Measurements from ENCODE around the gene PCTP. TPM values are rescaled to one million over a fixed set of nuclear protein-coding genes. Genes with fewer than 3 reads are reported as not detected.

Gene PCTP
- total RNA-seq, 1 donor from 2014 or later = 78.1 TPM

DNA sequence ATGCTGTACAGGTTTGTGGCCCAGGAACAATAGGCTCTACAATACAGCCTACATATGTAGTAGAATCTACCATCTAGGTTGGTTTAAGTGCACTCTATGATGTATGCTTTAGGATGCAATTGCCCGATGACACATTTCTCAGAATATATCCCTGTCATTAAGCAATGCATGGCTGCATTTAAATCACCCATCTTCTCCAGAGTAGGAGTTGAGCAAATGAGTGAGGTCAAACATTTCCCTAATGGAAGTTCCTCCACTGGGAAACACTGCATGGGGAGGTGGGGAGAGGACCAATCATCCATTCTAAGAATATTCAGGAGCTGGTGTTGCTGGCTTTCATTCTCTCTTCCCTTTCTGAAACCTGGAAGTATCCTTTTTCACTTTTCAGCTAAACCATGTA, 2.0 kb upstream of the PCTP start:
- Mint-ChIP-seq H3K4me3 (ENCODE audit: unreplicated experiment) (no peak overlapping the region), H3K36me3 (ENCODE audit: low read depth, unreplicated experiment) (peaks cover 7% of the 10 kb centered on the region), H3K27ac (ENCODE audit: unreplicated experiment) (no peak overlapping the region), H3K27me3 (ENCODE audit: unreplicated experiment) (peaks cover 2% of the 10 kb centered on the region), H3K9me3 (ENCODE audit: unreplicated experiment) (no peaks in the 10 kb centered on the region), H3K4me1 (ENCODE audit: unreplicated experiment) (peaks cover 20% of the 10 kb centered on the region)
- no peak for TF ChIP-seq CTCF (IDR thresholded peaks at IDR 0.05; ENCODE audit: unreplicated experiment)
- no peak for DNase-seq (ENCODE audit: low spot score)

- H3K27me3 Mint-ChIP-seq (ENCODE audit: unreplicated experiment) = peaks cover 2% of the 10 kb centered on the region
- H3K9me3 Mint-ChIP-seq (ENCODE audit: unreplicated experiment) = no peaks in the 10 kb centered on the region
- H3K4me3 Mint-ChIP-seq (ENCODE audit: unreplicated experiment) = peak overlapping the region; percentile 76
- no peak for DNase-seq (ENCODE audit: low spot score)
- H3K4me1 Mint-ChIP-seq (ENCODE audit: unreplicated experiment) = peaks cover 21% of the 10 kb centered on the region
- no peak overlapping the region for H3K27ac Mint-ChIP-seq (ENCODE audit: unreplicated experiment)
- no peak for TF ChIP-seq CTCF (IDR thresholded peaks at IDR 0.05; ENCODE audit: unreplicated experiment)
- H3K36me3 Mint-ChIP-seq (ENCODE audit: low read depth, unreplicated experiment) = peaks cover 10% of the 10 kb centered on the region
These were observed 866 bp upstream of the PCTP start for GRCh38 chr17:55749985-55750384.

- H3K4me1 Mint-ChIP-seq (ENCODE audit: unreplicated experiment) = peaks cover 21% of the 10 kb centered on the region
- peak overlapping the region; percentile 78 for H3K27ac Mint-ChIP-seq (ENCODE audit: unreplicated experiment)
- peaks cover 10% of the 10 kb centered on the region for H3K36me3 Mint-ChIP-seq (ENCODE audit: low read depth, unreplicated experiment)
- DNase-seq (ENCODE audit: low spot score) = no peak
- peak overlapping the region; percentile 92 for H3K4me3 Mint-ChIP-seq (ENCODE audit: unreplicated experiment)
- no peak for TF ChIP-seq CTCF (IDR thresholded peaks at IDR 0.05; ENCODE audit: unreplicated experiment)
- H3K27me3 Mint-ChIP-seq (ENCODE audit: unreplicated experiment) = peaks cover 2% of the 10 kb centered on the region
- H3K9me3 Mint-ChIP-seq (ENCODE audit: unreplicated experiment) = no peaks in the 10 kb centered on the region
These were observed 934 bp downstream of the PCTP start for GRCh38 chr17:55751720-55752250.

GRCh38 chr17:55756689-55757088, 5.8 kb downstream of the PCTP start:
- Mint-ChIP-seq H3K9me3 (ENCODE audit: unreplicated experiment) (no peaks in the 10 kb centered on the region), H3K36me3 (ENCODE audit: low read depth, unreplicated experiment) (peaks cover 8% of the 10 kb centered on the region), H3K4me3 (ENCODE audit: unreplicated experiment) (no peak overlapping the region), H3K27me3 (ENCODE audit: unreplicated experiment) (no peaks in the 10 kb centered on the region), H3K4me1 (ENCODE audit: unreplicated experiment) (peaks cover 25% of the 10 kb centered on the region), H3K27ac (ENCODE audit: unreplicated experiment) (no peak overlapping the region)
- DNase-seq (ENCODE audit: low spot score) = no peak
- no peak for TF ChIP-seq CTCF (IDR thresholded peaks at IDR 0.05; ENCODE audit: unreplicated experiment)

GRCh38 chr17:55757659-55758058, 6.8 kb downstream of the PCTP start:
- H3K4me3 Mint-ChIP-seq (ENCODE audit: unreplicated experiment) = no peak overlapping the region
- no peak for DNase-seq (ENCODE audit: low spot score)
- H3K9me3 Mint-ChIP-seq (ENCODE audit: unreplicated experiment) = no peaks in the 10 kb centered on the region
- no peak for TF ChIP-seq CTCF (IDR thresholded peaks at IDR 0.05; ENCODE audit: unreplicated experiment)
- peaks cover 2% of the 10 kb centered on the region for H3K27me3 Mint-ChIP-seq (ENCODE audit: unreplicated experiment)
- H3K4me1 Mint-ChIP-seq (ENCODE audit: unreplicated experiment) = peaks cover 27% of the 10 kb centered on the region
- H3K27ac Mint-ChIP-seq (ENCODE audit: unreplicated experiment) = no peak overlapping the region
- H3K36me3 Mint-ChIP-seq (ENCODE audit: low read depth, unreplicated experiment) = peaks cover 13% of the 10 kb centered on the region

Data from endothelial cell (in vitro differentiated cells).